Effector CD4-positive, alpha-beta T cell (primary cell): ENCODE data around the gene TENM4. TPM values are rescaled to one million over a fixed set of nuclear protein-coding genes. Genes with fewer than 3 reads are reported as not detected.

ENCODE experiments used
- DNase-seq: peaks from one replicate; pipeline ENCODE4 v3.0.0-alpha.2; 2020
- total RNA-seq: gene quantifications from one replicate; lab custom pipeline; 2026; lab: John Stamatoyannopoulos, UW

Gene TENM4
- not detected for total RNA-seq

DNA sequence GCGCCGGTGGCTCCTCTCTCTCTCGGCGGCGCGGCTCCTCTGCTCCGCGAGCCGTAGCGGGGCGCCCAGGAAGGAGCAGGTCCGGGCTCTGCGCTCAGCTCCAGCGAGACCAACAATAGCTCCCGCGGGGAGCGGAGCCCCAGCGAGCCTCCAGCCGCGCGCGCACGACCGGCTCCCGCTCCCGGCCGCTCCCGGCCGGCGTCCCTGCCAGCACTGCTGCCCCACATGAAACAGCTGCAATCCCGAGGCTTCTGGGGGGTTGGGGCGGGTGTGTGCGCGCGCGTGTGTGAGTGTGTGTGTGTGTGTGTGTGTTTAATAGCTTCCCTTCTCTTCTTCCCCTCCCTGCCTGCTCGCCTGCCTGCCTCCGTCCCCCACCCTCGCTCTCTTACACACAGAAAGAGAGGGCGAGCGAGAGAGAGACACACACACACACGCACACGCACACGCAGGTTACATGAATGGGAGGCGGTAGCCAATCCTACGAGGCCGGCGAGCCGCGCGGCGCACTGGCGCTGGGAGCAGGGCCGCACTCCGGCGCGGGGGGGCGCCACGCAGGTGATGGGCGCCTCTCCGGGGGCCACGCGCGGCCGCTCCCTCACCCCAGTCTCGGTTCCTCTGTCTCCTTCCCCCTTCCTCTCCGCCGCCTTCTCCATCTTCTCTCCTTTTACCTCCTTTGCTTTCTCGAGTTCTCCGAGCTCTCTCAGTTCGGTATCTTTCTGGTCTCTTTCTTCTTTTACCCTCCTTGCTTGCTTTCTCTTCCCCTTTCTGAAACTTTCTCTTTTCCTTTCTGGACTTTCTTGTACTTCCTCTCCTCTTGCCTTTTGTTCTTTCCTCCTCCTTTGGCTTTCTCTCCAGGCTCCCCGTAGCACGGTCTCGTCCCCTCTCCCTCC is at the start of gene TENM4:
TENM4 (minus strand) TSS at position 460 of the 890 bp plus-strand sequence. CDS start 371,086 bp downstream, outside the sequence.
- no peak for DNase-seq

DNA sequence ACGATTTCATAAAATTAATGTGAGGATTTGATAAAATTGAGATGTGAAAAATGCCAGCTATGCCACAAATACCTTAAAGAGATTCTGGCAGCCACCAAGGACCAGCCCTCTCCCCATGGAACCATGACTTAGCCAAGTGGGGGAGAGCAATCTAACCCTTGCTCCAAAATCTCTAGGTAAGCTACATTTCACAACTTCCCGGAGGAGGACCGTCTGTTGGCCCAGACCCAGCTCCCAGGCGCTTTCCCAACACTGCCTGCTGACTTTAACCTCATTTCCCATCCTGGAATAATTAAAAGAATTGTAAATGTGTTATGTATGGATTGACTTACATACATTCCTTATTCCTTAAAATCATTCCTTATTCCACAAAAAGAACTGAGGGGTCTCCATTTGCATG is 47.5 kb upstream of the TENM4 start:
- no peak for DNase-seq

DNA sequence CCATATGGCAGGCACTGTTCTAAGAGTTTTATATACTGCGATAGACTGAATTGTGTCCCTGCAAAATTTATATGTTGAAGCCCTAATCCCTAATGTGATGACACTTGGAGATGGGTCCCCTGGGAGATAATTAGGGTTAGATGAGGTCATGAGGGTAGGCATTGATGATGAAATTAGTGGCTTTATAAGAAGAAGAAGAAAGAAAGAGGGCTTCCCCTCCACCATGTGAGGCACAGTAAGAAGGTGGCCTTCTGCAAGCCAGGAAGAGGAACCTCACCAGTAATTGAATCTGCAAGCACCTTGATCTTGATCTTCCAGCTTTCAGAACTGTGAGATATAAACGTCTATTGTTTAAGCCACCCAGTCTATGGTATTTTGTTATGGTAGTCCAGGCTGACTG is 46.6 kb upstream of the TENM4 start:
- no peak for DNase-seq

DNA sequence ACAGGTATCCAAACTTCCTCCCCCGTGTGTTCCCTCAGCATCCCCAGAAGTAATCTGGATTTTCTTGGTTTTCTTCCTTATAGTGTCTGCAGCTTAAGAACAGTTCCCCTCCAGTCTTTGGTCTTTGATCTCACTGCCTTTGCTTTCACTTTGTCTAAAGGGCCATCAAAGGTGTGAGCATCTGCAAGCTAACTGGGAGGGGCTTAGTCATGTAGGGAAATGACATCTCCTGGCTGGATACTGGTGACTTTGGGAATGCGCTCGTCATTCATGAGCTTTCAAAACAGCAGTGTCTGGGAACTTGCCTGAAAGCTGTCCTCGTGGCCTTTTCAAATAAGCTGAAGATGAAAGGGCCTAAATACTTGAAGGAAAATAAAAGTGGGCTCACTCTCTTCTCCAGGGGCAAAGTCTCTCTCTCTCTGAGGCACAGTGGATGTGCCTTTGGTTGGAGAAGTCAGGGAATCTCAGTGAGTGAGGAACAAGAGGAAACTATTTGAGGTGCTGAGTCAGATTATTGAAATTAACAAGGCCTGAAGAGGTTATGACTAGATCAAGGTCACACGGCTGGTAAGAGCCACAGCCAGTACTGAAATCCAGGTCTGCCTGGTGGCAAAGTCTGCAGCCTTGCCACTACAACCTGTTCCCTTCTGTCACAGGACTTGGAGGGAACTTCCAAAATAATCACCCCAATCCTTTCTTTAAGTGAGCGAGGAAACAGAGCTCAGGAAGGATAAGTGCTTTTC is 45.6 kb upstream of the TENM4 start:
- no peak for DNase-seq

DNA sequence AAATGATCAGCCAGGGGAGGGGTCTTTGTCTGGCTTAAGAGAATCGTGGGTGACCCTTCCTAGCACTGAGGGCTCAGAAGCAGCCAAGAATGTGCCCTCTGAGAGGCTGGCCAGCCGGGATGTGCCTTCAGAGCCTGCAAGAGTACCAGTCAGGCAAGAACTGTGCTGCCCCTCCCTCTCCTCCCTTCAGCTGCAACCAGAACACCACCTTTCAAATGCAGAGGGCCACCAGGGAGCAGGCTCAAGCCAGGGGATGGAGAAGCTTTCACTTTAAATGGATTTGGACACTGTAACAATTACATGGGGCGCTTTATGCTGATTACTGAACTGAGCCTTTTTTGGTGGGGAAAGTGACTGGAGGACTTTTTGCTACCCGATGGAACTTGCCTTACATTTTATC is 44.9 kb upstream of the TENM4 start:
- no peak for DNase-seq

DNA sequence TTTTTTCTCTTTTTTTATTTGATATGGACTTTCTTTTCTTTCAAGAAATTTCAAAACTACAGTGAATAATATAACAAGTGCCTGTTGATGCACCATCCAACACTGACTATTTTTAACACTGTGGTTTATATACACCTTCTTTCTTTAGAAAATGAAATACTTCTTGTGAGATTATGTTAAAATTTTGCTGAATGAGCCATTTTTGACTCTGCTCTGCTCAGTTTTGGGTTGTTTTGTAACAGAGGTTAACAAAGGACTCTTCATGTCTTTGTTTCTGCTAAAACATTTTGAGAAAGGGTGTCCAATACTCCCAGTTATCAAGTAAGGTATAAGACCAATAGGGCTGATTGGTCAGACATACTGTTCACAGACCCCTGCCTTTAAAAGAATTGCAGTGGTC is 44.0 kb upstream of the TENM4 start:
- DNase-seq: no peak

DNA sequence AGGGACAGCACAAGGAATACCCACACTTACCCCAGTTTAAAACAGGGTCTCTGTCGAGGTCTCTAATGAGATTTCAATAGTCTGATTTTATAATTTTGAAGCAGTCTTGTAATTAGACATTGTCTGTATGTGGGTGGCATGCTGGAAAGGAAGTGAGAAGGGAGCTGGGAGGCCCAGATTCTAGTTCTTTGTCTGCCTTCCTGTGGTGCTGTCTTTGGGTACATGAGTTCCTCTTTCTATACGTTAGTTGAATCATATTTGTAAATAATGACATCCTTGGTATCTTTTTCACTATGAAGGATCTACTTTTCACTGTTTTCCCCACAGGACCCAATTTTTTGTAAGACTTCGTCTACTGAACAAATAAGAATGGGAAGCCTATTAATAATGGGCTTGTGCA is 42.0 kb upstream of the TENM4 start:
- DNase-seq: no peak

DNA sequence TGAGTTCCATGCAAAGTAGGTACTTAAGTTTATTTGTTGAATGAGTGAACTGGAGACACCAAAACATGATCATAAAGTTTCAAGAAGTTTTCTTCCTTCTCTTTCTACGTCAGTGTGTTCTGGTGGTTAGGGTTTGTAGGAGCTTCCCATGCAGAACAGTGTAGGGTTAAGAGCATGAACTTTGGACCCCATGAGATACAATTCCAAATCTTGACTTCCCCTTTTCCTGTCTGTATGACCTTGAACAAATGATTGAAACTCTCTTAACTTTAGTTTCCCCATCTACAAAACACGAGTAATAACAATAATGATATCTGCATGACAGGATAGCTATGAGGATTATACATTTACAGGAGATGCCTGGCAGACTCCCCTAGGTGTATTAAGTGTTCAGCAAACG is 41.0 kb upstream of the TENM4 start:
- DNase-seq: no peak

DNA sequence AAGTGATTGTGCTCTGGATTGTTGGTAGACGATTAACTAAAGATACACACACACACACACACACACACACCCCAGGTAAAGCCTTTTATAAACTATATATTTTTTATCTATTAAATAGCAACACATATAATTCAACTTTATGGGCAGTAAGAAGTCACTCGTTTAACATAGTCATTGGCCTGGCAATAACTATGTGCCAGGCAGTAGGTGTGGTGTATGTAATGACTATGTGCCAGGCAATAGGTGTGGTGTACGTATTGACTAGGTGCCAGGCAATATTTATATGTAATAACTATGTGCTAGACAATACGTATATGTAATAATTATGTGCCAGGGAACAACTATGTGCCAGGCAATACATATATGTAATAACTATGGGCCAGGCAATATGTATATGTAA is 40.0 kb upstream of the TENM4 start:
- DNase-seq: no peak

DNA sequence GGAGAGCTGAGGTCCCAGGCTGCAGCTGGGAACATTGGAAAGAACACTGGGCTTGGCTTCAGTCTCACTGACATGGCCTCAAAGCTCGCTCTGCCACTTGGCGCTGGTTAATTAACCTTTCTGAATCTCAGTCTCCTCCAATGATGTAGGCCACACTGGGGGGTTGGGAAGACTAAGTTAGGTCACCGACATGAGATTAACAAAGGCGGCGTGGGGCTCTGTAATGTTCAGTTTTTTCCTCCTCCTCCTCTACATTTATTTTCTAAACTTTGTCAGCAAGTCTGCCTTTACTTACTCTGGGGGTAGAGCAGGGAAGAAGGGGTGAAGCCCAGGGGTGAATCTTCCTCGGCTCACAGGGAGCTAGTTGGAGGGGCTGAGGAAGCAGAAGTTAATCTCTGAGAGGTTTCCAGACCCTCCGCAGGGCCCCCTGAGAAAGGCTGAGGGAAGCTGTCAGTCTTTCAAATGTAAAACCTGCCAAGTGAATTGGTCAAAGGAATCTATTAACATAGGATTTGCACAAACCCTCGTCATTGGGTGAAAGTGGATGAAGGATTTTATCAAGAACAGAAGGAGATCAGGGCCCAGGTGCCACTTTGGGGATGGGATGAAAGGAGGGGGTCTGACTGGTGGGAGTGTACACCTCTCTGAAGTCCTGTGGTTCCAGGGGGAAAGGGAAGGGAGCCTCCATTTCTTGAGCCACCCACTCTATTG is 32.1 kb upstream of the TENM4 start:
- no peak for DNase-seq

DNA sequence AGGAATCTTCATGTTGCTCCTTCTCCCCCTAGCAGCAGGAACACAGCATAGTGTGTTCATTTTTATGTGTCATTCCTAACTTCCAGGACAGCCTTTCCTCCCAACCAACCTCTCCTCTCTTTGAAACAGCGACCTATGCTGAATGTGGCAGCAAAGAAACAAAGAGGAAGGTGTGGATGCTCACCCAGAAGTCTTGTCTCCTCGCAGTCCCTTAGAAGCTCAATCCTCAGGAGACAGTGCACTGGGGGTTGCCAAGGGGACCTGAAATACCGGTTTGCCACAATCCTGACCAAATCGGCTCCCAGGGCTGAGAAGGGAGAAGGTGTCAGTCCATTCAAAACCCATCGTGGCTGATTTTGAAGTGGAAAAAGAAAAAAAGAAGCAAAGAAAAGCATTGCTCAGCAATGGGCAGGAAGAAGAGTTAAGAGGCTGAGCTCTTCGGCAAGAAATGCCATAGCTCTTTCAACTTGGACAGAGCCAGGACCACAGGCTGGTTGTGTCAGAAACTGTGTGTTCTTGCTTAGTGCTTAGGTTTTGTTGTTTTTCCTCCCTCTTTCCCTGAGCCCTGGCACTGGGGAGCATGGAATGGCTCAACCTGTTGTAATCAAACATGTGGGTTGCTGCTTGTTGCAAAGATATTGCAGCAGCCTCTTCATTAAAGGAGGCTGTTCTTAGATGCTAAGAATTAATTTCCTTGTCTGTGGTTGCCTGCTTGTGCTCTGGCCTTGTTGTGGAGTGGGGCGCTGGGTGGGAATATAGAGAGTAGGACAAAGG is 30.4 kb upstream of the TENM4 start:
- DNase-seq: no peak

DNA sequence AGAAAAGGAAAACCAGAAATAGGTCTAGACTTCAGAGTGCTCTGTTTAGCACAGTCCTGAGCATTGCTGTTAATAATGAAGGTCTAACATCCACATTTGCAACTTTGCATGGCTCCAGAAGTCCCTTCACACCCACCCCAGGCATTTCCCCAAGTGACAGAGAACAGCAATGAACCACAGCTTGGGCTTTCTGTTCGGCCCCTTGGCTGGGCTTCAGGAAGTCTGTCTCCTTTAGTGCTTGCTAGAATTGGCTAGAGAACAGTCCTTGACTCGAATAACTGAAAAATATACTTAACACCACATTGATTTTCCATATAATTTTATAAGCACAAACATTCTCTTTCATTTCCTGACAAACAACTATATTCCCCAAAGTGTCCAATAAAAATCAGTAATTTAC is 29.3 kb upstream of the TENM4 start:
- DNase-seq: no peak

DNA sequence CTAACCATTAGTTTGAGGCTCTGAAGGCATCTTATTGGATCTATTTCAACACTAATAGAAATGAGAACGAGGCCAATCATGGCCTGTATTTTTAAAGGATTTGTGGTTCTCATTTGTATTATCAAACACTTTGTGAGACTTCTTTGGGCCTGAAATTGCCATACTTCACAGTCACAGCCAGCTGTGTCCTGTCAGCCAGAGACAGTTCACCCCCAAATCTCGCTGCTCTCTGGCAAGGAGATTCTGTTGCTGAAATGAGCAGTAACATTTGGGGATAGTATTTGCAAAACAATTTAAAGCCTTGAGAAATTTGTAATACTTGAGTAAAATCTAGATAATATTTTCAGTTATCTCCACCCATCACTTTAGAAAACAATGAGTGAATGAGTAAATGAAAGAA is 26.9 kb upstream of the TENM4 start:
- DNase-seq: no peak

DNA sequence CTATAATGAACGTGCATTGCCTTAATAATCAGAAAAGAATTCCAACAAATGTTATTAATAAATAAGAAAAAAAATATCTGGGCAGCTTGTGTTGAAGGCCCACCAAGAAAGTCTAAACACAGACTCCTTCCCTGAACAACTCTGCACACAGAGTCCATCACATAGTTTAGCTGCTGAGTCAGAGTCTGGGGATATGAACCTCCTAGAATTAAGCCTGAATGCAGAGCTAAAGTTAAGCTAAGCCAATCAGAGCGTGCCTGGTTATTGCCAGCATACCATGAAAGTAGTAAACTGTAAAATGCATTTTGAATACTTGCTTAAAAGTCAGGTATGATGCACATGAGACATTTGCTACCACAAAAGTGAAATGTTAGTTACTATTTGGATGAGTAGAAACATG is 25.6 kb upstream of the TENM4 start:
- DNase-seq: no peak

DNA sequence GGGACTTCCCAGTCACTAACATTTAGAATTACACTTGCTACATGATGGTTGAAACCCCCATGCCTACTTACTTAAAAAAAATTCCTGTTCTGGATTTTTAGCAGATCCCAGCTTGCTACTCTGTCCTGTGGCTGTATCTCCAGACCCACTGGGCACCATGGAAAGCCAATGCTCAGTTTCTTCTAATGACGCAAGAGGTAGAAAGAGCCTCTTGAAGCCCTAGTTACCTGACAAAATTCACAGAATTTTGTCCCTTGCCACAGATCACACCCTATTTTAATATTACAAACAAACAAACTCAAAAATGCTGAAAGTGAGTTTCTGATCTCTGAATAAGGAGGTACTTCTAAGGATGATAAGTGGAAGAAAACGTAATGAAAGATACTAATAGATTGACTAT is 24.3 kb upstream of the TENM4 start:
- DNase-seq: no peak

DNA sequence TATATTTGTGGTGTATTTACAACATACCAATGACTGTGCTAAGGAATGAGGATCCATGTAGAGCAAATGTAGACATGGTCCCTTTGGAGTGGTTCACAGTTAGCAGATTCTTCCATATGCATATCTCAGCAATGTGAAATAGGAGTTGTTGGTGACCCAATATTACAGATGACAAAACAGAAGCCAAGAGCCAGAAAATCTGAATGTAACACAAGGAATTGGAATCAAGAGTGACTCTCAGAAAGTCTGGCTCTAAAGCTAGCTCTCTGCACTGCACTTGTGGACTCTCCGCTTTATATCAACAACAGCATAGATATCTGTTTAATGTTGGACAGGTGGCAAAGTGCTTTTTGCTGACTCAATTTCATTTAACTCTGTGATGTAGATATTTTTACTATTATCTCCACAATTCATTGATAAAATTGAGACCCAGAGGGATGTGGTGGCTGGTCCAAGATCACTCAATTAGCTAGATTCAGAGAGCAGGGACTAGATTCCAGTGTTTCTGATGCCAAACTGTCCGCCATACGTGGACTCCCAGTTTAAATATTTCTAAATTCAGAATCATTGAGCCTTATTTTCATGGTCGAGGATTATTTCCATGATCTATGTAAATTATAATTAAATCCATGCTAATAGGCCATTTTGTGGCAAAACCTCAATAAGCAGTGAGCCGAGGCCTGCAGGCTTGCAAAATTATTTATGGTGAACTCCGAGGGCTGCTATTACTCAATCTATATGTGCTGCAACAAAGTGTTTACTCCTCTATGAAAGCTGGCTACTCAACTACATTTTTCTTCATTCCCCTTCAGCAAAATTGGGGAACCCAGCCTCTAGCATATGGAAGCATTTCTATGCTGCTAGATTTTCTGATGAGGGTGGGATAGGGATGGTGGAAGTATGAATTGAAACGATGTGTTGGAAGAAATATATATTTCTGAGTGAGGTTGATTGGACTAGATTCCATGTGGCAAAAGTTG is 21.1 kb upstream of the TENM4 start:
- DNase-seq: no peak

DNA sequence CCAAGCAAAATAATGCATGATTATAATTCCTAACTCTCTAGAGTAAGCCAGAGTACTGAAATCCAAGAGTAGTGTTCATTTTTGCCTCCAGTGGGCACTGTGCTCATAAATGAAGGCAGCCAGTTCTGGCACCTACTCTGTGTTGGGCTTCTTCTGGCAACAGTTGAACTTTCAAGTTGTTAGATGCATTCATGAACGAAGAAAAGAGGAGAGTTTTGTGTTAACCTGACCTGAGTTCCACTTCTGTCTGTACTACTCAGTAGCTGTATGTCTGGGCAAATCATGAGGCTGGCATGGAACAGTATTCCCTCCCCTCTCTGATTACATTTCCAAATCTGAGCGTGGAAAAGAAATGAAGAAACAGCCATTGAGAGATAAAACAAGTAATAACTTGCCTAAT is 20.3 kb upstream of the TENM4 start:
- no peak for DNase-seq

DNA sequence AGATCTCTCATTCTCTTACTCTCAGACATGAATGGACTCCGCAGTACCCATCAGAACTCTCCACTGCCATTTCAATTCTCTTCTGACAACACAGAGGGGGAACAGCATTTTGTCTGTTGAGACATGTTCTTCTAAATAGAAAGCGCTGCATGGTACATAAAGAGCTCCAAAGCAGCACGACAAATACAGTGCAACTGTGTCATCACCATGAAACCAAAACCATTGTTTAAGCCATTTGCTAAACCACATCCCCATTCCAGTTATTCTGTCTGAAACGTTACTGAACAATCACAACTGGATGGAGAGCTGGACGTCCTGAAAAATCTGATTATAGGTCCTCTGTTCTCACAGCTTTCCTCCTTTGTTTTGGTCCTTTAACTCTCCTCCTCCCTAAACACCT is 17.9 kb upstream of the TENM4 start:
- DNase-seq: no peak

DNA sequence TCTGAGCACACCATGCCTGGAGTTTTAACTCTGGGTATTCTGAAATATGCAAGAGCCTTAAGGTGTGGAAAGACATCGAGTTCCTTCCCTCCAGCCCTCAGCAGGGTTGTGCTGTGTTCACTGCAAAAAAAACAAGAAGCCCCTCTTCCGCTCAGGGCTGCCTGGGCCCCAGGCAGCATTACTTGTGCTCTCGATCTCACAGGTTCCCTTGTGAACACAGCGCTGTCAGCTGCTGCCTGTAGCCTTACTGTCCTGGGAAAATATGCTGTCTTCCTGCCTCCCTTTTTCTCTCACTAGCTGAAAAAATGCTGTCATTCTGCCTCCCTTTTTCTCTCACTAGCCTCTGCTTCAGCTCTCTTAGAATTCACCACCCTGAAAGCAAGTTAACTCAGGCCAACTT is 15.7 kb upstream of the TENM4 start:
- no peak for DNase-seq

DNA sequence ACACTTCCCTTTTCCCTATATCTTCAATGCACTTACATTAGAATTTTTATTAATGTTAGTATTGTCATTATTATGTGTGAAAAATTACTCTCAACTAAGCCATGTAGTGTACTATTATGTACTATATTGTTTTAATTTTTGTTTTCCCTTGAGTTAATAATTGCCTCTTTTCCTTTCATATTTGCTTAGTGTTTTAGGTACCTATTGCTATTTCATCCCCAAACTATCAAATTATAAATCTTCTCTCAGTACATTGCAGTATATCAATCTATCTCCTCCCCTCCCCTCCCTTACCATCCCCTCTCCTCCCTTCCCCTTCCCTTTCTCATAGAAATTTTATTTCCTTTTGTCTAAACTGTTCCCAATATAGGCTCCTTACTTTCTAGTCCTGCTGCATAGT is 12.8 kb upstream of the TENM4 start:
- DNase-seq: no peak

DNA sequence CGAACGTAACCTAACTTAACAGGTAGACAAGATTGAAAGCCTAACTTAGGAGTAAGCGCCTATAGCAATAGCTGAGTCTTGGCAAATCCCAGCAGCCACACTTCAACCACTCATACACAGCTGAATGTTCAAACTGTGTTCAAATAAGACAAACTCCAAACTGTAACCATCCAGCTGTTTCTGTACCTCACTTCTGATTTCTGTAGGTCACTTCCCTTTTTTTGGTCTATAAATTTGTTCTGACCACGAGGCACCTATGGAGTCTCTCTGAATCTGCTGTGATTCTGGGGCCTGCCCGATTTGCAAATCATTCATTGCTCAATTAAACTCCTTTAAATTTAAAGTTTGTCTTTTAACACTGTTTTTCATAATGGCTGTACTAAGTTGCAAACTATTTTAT is 8.2 kb upstream of the TENM4 start:
- no peak for DNase-seq
